Suprapubic skin (tissue), 4 donors: Measurements from ENCODE around the gene TIPARP. TPM values are rescaled to one million over a fixed set of nuclear protein-coding genes. Genes with fewer than 3 reads are reported as not detected.

Experiments
- DNase-seq, 2 donors: peaks; one replicate each; pipeline ENCODE4 v3.0.0-alpha.2; 2019; ENCODE audit warnings: low spot score in 2 of 2
- H3K27ac ChIP-seq: fragments of 200-600 bp; sonication (generic); one replicate; pipeline ENCODE4 v1.5.1; 2019
- H3K27me3 ChIP-seq: fragments of 200-600 bp; sonication (generic); one replicate; pipeline ENCODE4 v1.5.1; 2019
- H3K36me3 ChIP-seq: fragments of 200-600 bp; sonication (generic); one replicate; pipeline ENCODE4 v1.5.1; 2019
- H3K4me1 ChIP-seq: fragments of 200-600 bp; sonication (generic); one replicate; pipeline ENCODE4 v1.5.1; 2019
- H3K4me3 ChIP-seq: fragments of 200-600 bp; sonication (generic); one replicate; pipeline ENCODE4 v1.5.1; 2019; ENCODE audit warnings: mild to moderate bottlenecking
- H3K9me3 ChIP-seq: fragments of 200-600 bp; sonication (generic); one replicate; pipeline ENCODE4 v1.5.1; 2019
- EP300 ChIP-seq: sonication (generic); formaldehyde crosslinking; IDR thresholded peaks from one replicate; pipeline ENCODE4 v1.6.1; 2017; ENCODE audit warnings: antibody characterized with exemption
- POLR2A ChIP-seq, 2 donors: fragments of 450-650 bp; IDR thresholded peaks; one replicate each; pipeline ENCODE4 v1.6.1; 2017; ENCODE audit warnings: antibody characterized with exemption in 2 of 2, mild to moderate bottlenecking in 2 of 2, moderate library complexity in 2 of 2
- POLR2AphosphoS5 ChIP-seq, 3 donors: sonication (generic); formaldehyde crosslinking; IDR thresholded peaks; one replicate each; pipeline ENCODE4 v1.6.1; 2017; ENCODE audit warnings: antibody characterized with exemption in 3 of 3
- WGBS: methylation state at CpG from one replicate; pipeline ENCODE4 v1.1.5; 2018; 5-methylcytosine and 5-hydroxymethylcytosine counted together
- total RNA-seq, 4 donors: library from RNA; depleted of rRNA; stranded (reverse); fragments of >200 nt; gene quantifications; one replicate each; pipeline ENCODE4 v1.1.0, GENCODE V29; 2016
- TF ChIP-seq, protein P1 (sequence below), 2 donors: fragments of 200-600 bp in 1 of 2; fragments of 450-650 bp in 1 of 2; sonication (generic) in 1 of 2; IDR thresholded peaks; one replicate each; pipeline ENCODE4 v1.5.1; 2016 to 2019; ENCODE audit warnings: antibody characterized with exemption in 2 of 2, mild to moderate bottlenecking in 1 of 2, moderate library complexity in 1 of 2

Gene TIPARP
- total RNA-seq, 4 donors from 2014 or later, result 85.5 to 152 (median 140) TPM

DNA sequence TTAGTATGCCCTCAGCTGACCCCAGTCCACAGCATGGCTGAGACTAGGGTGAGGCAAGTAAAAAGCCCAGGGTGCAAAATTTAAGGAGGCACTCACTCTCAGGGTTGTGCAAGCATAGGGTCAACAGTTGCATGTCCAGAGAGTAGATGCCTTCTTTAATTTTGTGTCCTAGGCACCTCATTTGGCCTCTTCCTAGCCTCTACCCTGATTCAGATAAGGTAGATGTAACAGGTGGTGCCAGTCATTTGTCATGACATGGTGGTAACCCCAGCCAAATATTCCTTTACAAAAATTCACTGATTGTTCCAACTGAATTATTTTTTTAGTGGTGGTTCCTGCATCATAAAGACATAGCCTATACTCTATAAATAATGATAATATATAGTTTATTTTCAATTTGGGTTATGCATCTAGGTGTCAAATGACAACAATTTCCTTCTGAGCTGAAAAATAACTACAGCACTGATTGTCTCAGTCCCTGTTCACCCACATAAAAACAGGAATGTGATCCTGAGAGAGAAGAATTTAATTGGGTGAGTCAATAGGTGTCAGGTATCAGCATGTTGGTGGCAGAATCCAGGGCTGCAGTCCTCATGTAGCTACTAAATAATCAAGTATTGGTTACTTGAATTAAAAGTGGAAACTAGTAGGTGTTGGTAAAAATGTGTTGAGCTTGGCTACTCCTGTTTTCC lies 44.2 kb upstream of the TIPARP start:
- Histone ChIP-seq H3K9me3 (no peaks in the 10 kb centered on the region), H3K4me1 (peaks cover 3% of the 10 kb centered on the region), H3K27ac (no peak overlapping the region), H3K27me3 (no peaks in the 10 kb centered on the region), H3K36me3 (no peaks in the 10 kb centered on the region), H3K4me3 (no peak overlapping the region)
- no peak for DNase-seq
- no peak for TF ChIP-seq POLR2A (IDR thresholded peaks at IDR 0.05)
- TF ChIP-seq, protein P1, sequence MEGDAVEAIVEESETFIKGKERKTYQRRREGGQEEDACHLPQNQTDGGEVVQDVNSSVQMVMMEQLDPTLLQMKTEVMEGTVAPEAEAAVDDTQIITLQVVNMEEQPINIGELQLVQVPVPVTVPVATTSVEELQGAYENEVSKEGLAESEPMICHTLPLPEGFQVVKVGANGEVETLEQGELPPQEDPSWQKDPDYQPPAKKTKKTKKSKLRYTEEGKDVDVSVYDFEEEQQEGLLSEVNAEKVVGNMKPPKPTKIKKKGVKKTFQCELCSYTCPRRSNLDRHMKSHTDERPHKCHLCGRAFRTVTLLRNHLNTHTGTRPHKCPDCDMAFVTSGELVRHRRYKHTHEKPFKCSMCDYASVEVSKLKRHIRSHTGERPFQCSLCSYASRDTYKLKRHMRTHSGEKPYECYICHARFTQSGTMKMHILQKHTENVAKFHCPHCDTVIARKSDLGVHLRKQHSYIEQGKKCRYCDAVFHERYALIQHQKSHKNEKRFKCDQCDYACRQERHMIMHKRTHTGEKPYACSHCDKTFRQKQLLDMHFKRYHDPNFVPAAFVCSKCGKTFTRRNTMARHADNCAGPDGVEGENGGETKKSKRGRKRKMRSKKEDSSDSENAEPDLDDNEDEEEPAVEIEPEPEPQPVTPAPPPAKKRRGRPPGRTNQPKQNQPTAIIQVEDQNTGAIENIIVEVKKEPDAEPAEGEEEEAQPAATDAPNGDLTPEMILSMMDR (IDR thresholded peaks at IDR 0.05), result no peak
- no peak for TF ChIP-seq POLR2AphosphoS5 (IDR thresholded peaks at IDR 0.05)
- no peak for TF ChIP-seq EP300

DNA sequence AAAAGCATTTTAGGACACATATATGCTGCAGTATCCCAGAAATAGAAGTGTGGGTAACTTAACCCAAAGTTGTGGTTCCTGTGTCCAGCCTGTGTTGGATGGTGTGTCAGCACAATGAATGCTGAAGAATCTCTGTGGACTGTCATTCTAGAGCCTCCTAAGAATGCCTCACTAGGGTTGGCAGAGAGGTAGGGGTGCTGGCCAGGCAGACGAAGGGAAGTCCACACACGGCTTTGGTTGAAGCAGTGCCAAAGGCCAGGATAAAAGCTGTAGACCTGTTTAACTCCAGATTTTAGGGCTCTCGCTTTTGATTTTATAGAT lies 43.7 kb upstream of the TIPARP start:
- Histone ChIP-seq H3K4me3 (no peak overlapping the region), H3K27ac (no peak overlapping the region), H3K36me3 (no peaks in the 10 kb centered on the region), H3K4me1 (peaks cover 3% of the 10 kb centered on the region), H3K27me3 (no peaks in the 10 kb centered on the region), H3K9me3 (no peaks in the 10 kb centered on the region)
- DNase-seq, result no peak
- TF ChIP-seq EP300 (no peak), POLR2A (IDR thresholded peaks at IDR 0.05) (no peak), POLR2AphosphoS5 (IDR thresholded peaks at IDR 0.05) (no peak)
- TF ChIP-seq, protein P1 (IDR thresholded peaks at IDR 0.05), result no peak
- 52% methylated on average over 3 of the region's 3 CpGs for WGBS

DNA sequence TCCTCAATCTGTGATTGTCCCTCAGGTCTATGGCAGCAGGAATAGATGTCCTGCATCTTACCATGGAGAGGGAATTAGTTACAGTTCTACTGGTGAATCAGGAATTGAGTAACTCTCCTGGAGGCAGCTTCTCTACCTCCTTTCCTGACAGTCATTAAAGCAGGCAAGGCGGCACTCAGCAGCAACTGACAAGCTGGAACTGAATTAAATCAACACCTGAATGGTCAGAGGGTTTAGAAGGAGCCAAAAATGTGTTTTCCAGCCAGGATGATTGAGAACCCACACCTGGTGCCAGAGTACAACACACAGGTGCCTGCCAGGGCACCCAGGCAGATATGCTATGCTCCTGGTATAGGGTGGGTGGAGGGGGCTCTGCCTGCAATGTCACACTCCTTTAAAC lies 43.1 kb upstream of the TIPARP start:
- H3K27me3 ChIP-seq, result no peaks in the 10 kb centered on the region
- H3K4me1 ChIP-seq, result peaks cover 3% of the 10 kb centered on the region
- no peak overlapping the region for H3K27ac ChIP-seq
- no peak overlapping the region for H3K4me3 ChIP-seq
- 86% methylated on average over 1 of the region's 1 CpG for WGBS
- DNase-seq, result no peak
- TF ChIP-seq POLR2AphosphoS5 (IDR thresholded peaks at IDR 0.05) (no peak), POLR2A (IDR thresholded peaks at IDR 0.05) (no peak), EP300 (no peak)
- TF ChIP-seq, protein P1 (IDR thresholded peaks at IDR 0.05), result no peak
- H3K9me3 ChIP-seq, result no peaks in the 10 kb centered on the region
- no peaks in the 10 kb centered on the region for H3K36me3 ChIP-seq

DNA sequence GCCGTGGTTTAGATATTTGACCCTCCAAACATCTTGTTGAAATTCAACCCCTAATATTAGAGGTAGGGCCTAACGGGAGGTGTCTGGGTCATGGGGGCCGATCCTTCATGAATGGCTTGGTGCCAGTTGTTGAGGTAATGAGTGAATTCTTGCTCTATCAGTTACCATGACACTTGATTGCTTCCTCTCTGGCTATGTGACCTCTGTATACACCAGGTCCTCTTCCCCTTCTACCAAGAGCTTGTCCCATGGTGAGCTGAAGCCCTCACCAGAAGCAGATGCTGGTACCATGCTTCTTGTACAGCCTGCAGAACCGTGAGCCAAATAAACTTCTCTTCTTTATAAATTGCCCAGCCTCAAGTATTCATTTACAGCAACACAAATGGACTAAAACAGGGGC lies 41.8 kb upstream of the TIPARP start:
- H3K9me3 ChIP-seq, result no peaks in the 10 kb centered on the region
- DNase-seq, result no peak
- no peaks in the 10 kb centered on the region for H3K36me3 ChIP-seq
- H3K27ac ChIP-seq, result no peak overlapping the region
- TF ChIP-seq POLR2AphosphoS5 (IDR thresholded peaks at IDR 0.05), result no peak
- TF ChIP-seq, protein P1 (IDR thresholded peaks at IDR 0.05), result no peak
- no peak for TF ChIP-seq EP300
- H3K4me1 ChIP-seq, result peaks cover 9% of the 10 kb centered on the region
- H3K27me3 ChIP-seq, result no peaks in the 10 kb centered on the region
- WGBS, result 77% methylated on average over 4 of the region's 4 CpGs
- H3K4me3 ChIP-seq, result no peak overlapping the region

DNA sequence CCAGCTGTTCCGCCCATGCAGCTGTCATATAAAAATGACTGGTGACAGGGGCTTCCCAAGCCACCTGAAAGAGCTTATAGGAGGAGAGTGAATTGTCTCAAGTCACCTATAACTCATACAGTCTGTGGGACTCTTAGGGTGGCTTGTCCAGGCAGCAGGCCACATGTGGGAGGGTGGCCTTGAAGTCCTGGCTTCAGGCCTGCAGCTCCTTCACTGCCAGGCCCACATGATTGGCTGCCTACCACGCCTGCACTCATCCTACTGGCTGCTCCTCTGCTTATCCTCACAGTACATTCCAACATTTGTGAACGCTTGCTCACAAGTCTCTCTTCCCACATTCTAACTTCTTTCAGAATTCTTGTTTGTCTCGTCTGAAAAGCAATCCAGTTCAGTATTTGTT lies 41.1 kb upstream of the TIPARP start:
- TF ChIP-seq, protein P1 (IDR thresholded peaks at IDR 0.05), result no peak
- TF ChIP-seq EP300 (no peak), POLR2A (IDR thresholded peaks at IDR 0.05) (no peak), POLR2AphosphoS5 (IDR thresholded peaks at IDR 0.05) (no peak)
- DNase-seq, result no peak
- Histone ChIP-seq H3K27me3 (no peaks in the 10 kb centered on the region), H3K36me3 (no peaks in the 10 kb centered on the region), H3K4me1 (peaks cover 9% of the 10 kb centered on the region), H3K4me3 (no peak overlapping the region), H3K27ac (no peak overlapping the region), H3K9me3 (no peaks in the 10 kb centered on the region)
- 52% methylated on average over 4 of the region's 4 CpGs for WGBS
